Spleen (tissue), 7 donors: ENCODE data around the gene PRRX1.

Experiments
- POLR2A ChIP-seq, 3 donors: fragments of 450-650 bp; IDR thresholded peaks; one replicate each; pipeline ENCODE4 v1.5.1; 2017; ENCODE audit warnings: antibody characterized with exemption in 3 of 3, mild to moderate bottlenecking in 1 of 3
- POLR2AphosphoS5 ChIP-seq, 3 donors: sonication (generic); formaldehyde crosslinking; IDR thresholded peaks; one replicate each; pipeline ENCODE4 v1.5.1; 2017; ENCODE audit warnings: antibody characterized with exemption in 3 of 3
- TF ChIP-seq, protein P1 (sequence below), 11 experiments: fragments of 200-600 bp in 7 of 11; fragments of 450-650 bp in 4 of 11; sonication (generic) in 4 of 11; IDR thresholded peaks in 8 of 11; conservative IDR thresholded peaks in 3 of 11; 1 replicate in 7 of 11; 2 replicates in 4 of 11; pipeline versions ENCODE4 v1.4.0 to v1.8.0; 2016 to 2021; ENCODE audit warnings: antibody characterized with exemption in 11 of 11, inconsistent platforms in 4 of 11, mild to moderate bottlenecking in 1 of 11
- donor health status: DM: no; HTN: no; CAD: no; lungs with moderate emphysema.
- donor health status: DM: no; HTN: no; CAD: no.
- donor health status: DM: no; HTN: no; CAD: no.

GRCh38 chr1:170697316-170697715 lies 33.4 kb downstream of the PRRX1 start:
- TF ChIP-seq, protein P1, sequence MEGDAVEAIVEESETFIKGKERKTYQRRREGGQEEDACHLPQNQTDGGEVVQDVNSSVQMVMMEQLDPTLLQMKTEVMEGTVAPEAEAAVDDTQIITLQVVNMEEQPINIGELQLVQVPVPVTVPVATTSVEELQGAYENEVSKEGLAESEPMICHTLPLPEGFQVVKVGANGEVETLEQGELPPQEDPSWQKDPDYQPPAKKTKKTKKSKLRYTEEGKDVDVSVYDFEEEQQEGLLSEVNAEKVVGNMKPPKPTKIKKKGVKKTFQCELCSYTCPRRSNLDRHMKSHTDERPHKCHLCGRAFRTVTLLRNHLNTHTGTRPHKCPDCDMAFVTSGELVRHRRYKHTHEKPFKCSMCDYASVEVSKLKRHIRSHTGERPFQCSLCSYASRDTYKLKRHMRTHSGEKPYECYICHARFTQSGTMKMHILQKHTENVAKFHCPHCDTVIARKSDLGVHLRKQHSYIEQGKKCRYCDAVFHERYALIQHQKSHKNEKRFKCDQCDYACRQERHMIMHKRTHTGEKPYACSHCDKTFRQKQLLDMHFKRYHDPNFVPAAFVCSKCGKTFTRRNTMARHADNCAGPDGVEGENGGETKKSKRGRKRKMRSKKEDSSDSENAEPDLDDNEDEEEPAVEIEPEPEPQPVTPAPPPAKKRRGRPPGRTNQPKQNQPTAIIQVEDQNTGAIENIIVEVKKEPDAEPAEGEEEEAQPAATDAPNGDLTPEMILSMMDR (IDR thresholded peaks at IDR 0.05 in 8 of 11, conservative IDR thresholded peaks at IDR 0.05 in 3 of 11), result no peak
- TF ChIP-seq POLR2A (IDR thresholded peaks at IDR 0.05) (no peak), POLR2AphosphoS5 (IDR thresholded peaks at IDR 0.05) (no peak)
